ENCODE results near the gene GNG12.

The GNG12 gene

GRCh38 chr1:67741736-67742135 is 91.5 kb downstream of the GNG12 start:
- TF ChIP-seq, protein P1, sequence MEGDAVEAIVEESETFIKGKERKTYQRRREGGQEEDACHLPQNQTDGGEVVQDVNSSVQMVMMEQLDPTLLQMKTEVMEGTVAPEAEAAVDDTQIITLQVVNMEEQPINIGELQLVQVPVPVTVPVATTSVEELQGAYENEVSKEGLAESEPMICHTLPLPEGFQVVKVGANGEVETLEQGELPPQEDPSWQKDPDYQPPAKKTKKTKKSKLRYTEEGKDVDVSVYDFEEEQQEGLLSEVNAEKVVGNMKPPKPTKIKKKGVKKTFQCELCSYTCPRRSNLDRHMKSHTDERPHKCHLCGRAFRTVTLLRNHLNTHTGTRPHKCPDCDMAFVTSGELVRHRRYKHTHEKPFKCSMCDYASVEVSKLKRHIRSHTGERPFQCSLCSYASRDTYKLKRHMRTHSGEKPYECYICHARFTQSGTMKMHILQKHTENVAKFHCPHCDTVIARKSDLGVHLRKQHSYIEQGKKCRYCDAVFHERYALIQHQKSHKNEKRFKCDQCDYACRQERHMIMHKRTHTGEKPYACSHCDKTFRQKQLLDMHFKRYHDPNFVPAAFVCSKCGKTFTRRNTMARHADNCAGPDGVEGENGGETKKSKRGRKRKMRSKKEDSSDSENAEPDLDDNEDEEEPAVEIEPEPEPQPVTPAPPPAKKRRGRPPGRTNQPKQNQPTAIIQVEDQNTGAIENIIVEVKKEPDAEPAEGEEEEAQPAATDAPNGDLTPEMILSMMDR (IDR thresholded peaks at IDR 0.05): no peak

DNA sequence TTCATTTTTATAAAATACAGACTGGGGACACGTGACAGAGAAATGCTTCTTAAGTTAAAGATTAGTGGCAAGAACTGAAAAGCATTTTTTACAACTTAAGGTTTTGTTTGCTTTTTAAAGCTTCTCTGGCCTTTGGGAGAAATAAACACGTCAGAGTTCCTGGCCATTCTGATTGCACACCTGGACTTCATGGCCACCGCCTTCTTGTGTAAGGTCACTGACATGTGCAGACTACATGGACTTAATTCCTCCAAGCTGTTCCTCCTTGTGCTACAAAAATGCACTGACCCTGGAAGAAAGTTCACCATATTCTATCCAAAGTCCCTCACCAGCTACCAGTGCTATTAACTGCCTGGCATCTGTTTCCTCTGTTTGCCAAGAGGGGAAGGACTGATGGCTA is 92.1 kb downstream of the GNG12 start:
- TF ChIP-seq, protein P1 (IDR thresholded peaks at IDR 0.05): no peak

DNA sequence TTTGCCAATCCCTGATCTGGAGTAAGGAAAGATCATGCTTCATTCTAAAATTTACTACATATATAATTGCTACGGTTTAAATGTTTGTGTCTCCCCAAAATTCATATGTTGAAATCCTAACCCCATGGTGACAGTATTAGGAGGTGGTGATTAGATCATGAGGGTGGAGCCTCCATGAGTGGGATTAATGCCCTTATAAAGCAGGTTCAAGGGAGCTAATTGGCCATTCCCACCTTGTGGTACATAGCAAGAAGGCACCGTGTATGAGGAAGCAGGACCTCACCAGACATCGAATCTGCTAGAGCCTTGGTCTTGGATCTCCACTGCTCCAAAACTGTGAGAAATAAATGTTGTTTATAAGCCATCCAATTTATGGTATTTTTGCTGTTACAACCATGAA is 92.7 kb downstream of the GNG12 start:
- TF ChIP-seq, protein P1 (IDR thresholded peaks at IDR 0.05): no peak

GRCh38 chr1:67739361-67739760 is 93.9 kb downstream of the GNG12 start:
- TF ChIP-seq, protein P1 (IDR thresholded peaks at IDR 0.05): no peak

- TF ChIP-seq, protein P1 (IDR thresholded peaks at IDR 0.05): no peak
Measured at GRCh38 chr1:67738401-67738800, 94.9 kb downstream of the GNG12 start.

DNA sequence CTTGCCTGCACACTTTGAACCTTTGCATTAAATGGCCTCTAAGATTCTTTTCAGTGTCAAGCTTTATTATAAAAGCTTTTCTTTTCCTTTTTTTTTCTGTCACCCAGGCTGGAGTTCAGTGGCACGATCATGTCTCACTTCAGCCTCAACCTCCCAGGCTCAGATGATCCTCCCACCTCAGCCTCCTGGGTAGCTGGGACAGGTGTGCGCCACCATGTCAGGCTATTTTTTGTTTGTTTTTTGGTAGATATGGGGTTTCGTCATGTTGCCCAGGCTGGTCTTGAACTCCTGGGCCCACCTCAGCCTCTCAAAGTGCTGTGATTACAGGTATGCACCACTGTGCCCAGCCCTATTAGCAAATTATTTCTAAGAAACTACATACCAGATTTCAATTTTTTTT is 95.4 kb downstream of the GNG12 start:
- TF ChIP-seq, protein P1 (IDR thresholded peaks at IDR 0.05): no peak

GRCh38 chr1:67736750-67737149 is 96.5 kb downstream of the GNG12 start:
- TF ChIP-seq, protein P1 (IDR thresholded peaks at IDR 0.05): no peak
